Heart left ventricle (tissue), 13 donors: ENCODE measurements around the gene SUPT4H1.

ENCODE experiments used
- CTCF ChIP-seq, 12 donors: fragments of 200-600 bp; sonication (generic) in 4 of 12; IDR thresholded peaks; one replicate each; pipeline versions ENCODE4 v1.5.0 to v1.8.0; 2018 to 2022; ENCODE audit warnings: antibody characterized with exemption in 12 of 12, mild to moderate bottlenecking in 5 of 12
- POLR2A ChIP-seq, 2 donors: fragments of 450-650 bp; IDR thresholded peaks; one replicate each; pipeline ENCODE4 v1.6.1; 2017; ENCODE audit warnings: antibody characterized with exemption in 2 of 2, mild to moderate bottlenecking in 2 of 2, moderate library complexity in 2 of 2
- donor health status: ischemic (EF 13 %, LVEDD 7.1; RV severe dilation, severe dysfunction).
- donor health status: DM: no; HTN: yes; CAD: no.
- donor health status: DM: no; HTN: no; CAD: no.
- donor health status: ischemic (EF 25% LVEDD 6.9; RV normal size, moderate dysfunction).
- donor health status: ischemic (EF 25% LVEDD 5.7; RV mildly dilated, moderate dysfunction).
- donor health status: ischemic (EF 35%, LVEDD 5.7; RV mildly dilated, moderate dysfunction).
- donor health status: nonischemic (EF 11% LVEDD 7.7; RV severe dilation, severe dysfunction).
- donor health status: DM: yes; HTN: yes; CAD: no.
- donor health status: PGD.
- donor health status: ischemic (EF 29% LVEDD 5.4; RV normal size, mild dysfunction).
- donor health status: nonischemic (EF 23%, LVEDD 6.1; RV moderate dilation, normal function).

- TF ChIP-seq CTCF (IDR thresholded peaks at IDR 0.05) (no peak), POLR2A (IDR thresholded peaks at IDR 0.05) (no peak)
Observed at GRCh38 chr17:58320163-58320558, 31.8 kb downstream of the SUPT4H1 start.
